GM18517 (cell line): ENCODE results near the gene INTS14.

ENCODE experiments used
- ATAC-seq: cut with Tn5 transposase; IDR thresholded peaks from one replicate; pipeline ENCODE4 v1.9.1; 2021; ENCODE audit warnings: mild to moderate bottlenecking, moderate library complexity; ENCODE audit not compliant: unreplicated experiment

INTS14 gene

DNA sequence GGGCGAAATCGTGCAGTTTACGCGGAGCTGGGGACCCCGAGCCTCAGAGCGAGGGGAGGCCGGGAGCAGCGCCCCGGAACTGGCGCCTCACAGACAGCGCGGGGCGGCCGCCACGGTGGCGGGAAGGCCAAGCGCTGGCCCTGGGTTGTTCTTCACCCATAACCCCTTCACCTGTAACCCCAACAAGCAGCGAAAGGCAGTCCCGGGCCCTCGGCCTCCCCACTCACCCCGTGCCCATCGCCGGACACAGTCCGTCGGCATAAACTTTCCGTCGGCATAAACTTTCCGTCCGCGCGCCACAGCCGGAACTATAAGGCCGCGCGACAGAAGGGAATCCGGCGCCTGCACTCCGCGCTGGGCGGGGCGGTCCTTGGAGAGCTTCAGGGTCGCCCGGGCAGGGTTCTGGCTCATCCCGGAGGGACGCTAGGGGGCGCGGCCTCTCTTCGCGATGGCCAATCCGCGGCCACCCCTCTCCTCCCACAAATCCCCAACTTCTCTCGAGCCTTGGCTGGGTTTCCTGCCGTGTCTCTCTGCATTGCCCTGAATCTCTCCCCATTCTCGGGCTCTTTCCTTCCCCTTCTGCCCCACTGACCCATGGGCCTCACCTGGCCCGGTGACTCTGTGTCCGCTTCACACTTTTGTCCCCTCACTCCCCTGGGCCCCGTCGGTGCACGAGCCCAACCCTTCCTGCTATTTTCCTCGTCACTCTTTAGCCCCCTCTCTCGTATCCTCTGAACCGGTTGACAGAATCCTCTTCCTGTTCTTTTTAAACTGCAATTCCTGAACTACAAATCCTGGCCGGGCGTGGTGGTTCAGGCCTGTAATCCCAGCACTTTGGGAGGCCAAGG lies at the start of gene INTS14:
TSS of gene INTS14 (minus strand) at position 261 of the 848 bp plus-strand sequence. CDS start 3,751 bp downstream, outside the sequence.
- peak; percentile 94 for ATAC-seq

DNA sequence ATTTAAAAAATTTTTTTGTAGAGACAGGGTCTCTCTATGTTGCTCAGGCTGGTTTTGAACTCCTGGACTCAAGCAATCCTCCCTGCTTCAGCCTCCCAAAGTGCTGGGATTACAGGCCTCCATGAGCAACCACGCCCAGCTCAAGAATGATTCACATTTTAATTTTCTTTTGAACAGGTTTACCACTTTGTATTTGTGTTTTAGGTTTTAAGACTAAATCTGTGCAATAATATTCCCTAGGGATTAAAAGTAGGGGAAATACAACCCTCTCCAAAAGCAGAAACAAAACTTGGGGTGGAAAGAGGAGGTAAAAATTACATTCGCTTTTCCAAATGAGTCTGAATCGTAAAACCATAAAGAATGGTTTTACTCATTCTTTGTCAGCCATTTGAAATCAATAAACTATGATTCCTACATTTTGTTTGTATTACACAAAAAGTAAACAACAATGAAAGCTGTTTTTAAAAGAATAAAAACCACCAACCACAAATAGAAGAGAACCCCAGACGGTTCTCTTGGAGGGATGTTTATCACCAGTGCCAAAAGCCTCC lies 48.6 kb upstream of the INTS14 start:
- ATAC-seq = no peak

DNA sequence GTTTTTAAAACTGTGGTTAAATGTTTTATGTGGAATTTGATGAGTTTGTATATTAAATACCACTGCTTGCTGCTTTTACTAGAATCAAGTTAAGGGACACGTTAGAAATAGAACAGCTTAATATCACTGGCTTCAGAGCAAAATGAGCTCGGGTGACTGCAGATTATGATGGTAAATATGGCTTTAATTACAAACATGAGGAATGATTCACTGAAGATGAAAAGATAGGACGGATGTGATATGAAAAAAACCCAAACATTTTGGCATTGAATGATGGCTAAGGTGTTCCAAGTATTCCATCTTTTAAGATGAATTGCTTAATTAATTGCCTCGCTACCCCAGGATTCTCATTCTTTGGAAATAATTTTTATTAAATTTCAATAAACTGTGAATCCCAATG lies 44.5 kb upstream of the INTS14 start:
- ATAC-seq = no peak

DNA sequence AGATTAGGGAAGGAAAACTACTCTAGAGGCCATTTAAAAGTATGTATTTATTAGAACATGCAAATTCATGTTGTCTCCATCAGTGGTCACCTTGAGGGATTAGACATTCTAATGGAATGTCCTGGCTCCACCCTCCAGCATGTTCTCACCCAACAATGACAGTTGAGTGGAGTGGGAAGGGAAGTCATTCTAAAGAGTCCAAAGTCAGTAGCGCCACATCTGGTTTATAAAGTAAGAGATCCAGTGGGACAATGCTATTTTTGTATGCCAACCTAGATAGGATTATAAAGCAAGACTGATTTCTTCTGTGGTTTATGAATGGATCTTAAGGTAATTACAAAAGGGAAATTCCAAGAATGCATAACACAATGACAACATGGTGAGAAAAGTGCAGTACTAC lies 44.1 kb upstream of the INTS14 start:
- ATAC-seq = no peak

DNA sequence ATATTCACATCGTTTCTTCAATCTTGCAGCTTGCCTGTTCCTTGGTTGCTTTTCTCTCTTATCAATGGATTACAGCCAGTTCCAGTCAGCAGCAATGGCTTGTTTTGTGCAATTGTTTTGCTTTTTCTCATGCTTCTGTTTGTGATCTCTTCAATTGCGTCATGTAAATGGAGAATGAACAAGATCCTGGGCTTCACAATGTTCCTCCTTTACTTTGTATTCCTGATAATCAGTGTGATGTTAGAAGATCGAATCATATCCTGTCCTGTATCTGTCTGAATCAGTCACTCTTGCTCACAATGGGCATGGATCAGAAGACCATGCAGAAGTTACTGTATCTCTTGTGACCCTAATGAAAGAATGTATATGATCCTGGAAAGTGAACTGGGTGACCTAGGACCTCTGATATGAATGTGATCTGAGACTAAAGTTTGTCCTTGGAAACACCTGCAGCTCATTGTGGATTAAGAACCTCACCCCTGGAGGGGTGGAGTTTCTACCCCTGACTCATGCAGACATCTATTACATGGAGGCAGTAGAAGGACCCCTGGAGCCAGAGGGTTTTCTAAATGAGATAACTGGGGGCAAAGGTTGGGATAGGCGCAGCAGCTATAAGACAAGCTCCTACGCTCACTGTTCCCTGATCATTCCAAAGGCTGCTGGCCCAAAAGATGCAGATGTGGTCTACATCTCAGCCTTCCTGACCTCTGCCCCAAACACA lies 43.0 kb upstream of the INTS14 start:
- no peak for ATAC-seq

DNA sequence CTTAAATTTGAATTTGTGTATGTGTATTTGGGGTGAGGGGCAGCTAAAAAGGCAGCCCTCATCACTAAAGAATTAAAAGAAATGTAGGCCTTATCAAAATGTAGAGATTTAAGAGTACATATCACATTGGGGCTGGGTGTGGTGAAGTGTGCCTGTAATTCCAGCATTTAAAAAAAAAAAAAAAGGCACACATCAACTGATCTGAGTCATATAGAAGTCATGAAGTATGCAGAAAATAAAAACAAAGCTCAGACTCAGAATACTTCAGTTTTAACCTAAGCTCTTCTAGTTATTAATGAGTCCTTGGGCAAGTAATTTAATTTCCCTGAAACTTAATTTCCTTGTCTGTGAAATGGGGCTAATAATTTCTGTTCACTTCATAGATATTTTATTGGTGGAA lies 42.4 kb upstream of the INTS14 start:
- no peak for ATAC-seq

DNA sequence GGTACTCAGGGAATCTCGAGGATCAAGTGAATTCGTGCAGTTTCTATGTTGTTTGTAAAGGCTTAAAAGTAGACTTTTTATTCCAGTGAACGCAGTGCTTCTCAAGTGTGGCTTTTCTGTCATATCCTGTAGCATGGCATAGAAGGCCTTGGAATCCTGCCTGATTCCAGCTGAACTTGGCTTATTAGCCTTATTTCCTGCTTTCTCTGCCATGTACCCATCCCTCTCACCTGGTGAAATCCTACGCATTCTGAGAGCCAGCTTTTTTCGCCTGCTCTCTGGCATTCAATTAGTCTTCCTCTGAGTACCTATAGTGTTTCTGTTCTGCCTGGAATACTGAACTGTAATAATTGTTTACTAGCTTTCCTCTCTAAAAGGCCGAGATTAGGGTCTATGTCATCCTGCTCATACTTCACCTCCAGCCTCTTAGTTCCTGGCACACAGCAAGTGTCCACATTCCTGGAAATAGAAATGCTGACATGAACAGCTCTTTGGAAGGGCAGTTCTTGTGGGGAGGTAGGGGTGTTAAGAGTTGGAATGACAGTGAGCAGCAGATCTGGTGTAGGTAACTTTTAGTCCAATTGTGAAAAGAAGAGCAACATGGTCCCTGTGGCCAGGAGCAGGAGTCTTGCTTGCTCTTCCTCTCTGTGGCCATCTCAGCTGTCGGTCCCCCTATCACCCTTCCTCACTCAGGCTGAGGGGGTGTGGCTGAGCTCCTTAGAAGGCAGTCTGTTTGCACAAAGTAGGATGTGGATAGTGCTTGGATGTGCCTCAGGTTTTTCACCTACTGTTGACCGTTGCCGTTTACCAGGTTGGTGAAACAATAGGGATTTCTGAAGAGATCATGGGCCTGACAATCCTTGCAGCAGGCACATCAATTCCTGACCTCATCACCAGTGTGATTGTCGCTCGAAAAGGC lies 41.2 kb upstream of the INTS14 start:
- ATAC-seq = no peak

DNA sequence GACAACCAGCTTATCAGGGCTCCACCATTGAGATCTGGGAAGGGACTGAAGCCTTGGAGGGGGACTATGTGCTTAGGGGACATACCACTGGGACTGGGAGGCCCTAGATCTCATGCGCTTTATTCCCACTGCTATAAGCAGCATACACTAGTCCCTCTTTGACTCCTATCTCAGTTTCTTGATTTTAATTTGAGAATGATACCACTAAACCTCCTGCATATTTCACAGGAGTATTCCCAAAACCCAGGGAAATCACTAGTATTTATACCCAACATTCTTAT lies 40.1 kb upstream of the INTS14 start:
- no peak for ATAC-seq

DNA sequence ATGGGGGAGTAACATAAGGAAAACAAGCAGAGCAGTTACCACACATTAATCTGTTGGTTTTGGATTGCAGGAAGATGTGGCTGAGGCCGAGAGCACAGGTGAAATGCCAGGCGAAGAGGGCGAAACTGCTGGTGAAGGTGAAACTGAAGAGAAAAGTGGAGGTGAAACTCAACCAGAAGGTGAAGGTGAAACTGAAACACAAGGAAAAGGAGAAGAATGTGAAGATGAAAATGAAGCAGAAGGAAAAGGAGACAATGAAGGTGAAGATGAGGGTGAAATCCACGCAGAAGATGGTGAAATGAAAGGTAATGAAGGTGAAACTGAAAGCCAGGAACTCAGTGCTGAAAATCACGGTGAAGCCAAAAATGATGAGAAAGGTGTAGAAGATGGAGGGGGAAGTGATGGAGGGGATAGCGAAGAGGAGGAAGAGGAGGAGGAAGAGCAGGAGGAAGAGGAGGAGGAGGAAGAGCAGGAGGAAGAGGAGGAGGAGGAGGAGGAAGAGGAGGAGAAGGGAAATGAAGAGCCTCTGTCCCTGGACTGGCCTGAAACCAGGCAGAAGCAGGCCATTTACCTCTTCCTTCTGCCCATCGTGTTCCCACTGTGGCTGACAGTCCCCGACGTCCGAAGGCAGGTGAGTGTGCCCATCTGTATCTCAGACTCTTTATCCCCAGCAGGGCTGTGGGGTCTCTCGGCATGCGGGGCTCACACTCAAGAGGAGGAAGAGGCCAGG lies 39.5 kb upstream of the INTS14 start:
- ATAC-seq = no peak

DNA sequence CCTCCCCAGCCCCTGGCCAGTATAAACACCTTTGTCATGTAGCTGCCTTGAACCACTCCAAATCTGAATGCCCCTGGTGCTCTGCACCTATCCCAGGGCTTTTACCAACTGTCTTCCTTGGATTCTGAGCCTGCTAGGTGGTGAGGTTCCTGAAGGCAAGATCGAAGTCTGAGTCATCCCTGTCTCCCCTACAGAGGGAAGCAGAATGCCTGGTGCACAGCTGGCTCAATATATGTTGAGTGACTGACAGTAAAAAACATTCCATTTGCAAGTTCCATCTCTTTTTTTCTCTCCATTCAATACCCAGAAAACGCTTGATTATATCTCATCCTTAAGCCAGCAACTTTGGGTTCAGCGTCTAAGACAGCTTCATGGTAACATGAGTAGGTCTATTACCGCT lies 35.6 kb upstream of the INTS14 start:
- no peak for ATAC-seq

DNA sequence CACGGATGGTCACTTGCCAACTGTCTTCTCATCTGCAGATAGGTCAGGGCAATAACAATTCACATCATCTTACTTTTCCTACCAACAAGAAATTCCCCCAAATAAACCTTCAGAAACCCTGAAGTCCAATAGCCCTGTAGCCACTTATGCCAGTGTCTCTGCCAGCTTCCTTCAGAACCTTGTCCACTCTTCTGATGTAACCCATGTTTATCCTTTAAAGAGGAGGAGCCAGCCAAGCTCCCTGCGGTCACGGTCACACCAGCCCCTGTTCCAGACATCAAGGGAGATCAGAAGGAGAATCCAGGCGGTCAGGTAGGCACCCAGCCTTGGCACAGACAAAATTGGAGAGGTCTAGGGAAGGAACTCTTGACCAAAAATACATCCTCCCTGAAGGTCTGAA lies 34.5 kb upstream of the INTS14 start:
- no peak for ATAC-seq

DNA sequence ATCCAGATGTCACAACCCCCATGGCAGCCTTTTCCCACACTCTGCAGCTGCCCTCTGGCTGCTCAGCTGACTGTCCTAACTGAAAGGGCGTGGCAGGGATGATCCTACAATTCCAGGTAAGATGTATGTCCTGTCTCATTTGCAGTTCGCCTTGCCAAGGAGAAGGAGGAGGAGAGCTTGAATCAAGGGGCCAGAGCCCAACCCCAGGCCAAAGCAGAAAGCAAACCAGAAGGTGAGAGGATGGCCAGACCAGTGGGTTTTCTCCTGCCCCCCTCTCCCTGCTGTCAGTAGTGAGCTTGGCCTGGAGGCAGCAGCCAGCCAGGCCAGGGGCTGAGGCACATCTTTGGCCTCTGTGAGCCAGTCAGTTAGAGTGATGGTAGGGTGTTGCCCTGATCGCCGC lies 33.4 kb upstream of the INTS14 start:
- ATAC-seq = no peak

DNA sequence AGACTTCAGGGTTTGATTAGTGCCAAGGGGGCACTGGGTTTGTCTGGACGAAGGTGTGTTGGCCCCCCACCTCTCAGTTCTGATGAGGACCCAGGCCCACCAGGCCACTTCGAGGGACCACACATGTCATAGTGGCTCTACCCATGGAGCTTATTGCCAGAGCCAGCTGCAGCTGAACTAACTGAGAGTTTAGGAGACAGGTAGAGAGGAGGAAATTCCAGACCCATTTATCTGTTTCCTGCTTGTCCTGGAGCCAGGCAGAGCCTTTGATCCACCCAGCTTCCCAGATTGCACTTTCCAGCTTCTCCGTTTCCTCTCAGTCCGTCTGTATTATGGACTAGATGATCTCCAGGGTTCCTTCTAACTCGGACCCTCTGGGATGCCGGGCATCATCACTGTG lies 31.7 kb upstream of the INTS14 start:
- no peak for ATAC-seq

DNA sequence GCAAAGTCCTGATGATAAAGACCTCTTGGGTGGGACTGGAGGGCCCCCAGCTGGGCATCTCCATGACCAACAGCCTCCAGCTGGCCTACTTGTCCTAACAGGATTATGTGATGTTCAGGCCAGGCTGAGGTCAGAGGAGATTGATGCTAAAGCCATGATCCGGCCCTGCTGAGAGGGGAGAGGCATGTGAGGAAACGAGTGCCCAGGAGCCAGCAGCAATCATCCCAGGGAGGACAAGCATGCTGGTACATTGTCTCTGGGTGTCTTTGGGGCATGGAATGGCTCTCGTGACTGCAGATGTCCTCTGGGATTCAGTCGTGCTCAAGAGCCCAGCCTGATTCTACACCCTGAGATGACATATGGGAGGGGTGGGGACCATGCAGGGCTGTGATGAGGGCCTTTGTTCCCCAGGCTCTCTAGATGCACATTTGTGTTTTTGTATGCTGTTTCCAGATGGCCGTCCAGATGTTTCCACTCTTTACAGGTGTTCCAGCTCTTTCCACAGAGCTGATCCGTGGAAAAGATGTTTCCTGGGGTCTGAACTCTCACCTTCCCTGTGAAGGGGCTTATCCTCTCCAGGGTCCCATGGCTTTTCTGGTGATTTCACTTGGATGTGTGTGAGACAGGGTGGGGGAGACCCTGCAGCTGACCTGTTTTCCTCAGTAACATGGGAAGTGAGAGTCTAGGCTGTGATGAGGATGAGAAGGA lies 31.0 kb upstream of the INTS14 start:
- no peak for ATAC-seq

DNA sequence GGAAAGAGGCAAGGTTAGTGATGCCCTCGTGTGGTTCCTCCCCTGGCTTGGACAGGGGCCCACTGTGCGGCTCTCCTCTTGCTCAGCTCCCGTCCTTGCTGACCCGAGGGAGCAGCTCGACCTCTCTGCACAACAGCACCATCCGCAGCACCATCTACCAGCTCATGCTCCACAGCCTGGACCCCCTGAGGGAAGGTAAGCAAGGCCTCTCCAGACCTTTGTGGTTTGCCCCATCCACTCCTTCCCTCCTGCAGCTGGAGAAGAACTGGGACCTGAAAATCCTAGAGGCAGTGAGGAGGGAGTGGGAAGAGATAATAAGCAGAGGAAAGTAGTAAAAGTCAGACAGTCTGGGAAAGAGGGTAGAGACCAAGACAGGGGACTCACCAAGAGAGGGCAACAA lies 28.6 kb upstream of the INTS14 start:
- ATAC-seq = no peak

DNA sequence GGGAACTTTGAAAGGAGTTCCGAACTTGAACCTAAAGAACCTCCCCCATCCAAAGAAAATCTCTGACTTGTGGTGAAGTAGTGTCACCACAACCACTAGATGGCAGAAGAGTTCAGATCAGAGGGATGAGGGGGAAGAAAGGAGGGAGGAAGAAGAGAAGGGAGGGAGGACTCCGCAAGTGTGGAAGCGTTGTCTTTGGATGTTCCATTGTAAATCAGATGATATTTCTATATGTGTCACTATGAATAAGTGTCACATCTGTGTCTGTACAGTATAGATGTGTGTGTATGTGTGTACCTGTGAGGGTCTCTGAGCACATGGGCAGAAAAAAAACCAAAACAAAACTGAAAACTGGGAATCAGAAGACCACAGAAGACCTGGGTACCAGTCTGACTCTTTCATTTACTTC lies 27.8 kb upstream of the INTS14 start:
- no peak for ATAC-seq

DNA sequence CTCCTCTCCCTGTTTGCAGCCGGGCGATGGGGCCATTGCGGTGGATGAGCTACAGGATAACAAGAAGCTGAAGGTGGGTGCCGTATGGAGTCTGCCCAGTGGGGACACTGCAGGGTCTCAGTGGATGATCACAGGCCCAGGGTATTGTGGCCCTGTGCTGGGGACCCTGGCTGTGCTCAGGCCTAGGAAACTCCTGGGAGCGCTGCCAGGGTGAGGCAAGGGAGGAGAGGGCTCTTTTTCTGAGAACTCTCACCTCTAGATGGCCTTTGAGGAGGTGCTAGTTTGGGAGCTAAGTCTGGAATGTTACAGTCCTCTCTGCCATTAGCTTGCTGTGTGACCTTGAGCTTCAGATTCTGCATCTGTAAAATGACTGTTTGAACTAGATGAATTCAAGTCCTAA lies 27.2 kb upstream of the INTS14 start:
- no peak for ATAC-seq

DNA sequence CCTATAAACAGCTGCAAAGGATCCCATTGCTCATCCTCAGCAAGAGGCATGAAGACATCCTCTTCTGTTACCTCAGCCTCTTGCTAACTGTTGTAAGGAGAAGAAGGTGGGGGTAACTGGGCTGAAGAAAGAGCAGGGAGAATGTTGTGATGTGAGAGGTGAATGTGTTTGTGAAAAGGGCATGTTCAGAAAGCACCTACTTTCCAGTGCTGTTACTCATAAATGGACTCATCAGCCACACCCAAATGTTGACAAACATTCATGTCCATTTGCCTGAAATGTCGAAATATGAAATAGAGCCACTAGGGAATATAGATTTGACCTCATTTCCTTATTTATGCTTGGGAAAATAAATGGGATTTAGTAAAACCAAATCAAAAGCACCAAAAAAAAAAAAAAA lies 23.4 kb upstream of the INTS14 start:
- no peak for ATAC-seq

DNA sequence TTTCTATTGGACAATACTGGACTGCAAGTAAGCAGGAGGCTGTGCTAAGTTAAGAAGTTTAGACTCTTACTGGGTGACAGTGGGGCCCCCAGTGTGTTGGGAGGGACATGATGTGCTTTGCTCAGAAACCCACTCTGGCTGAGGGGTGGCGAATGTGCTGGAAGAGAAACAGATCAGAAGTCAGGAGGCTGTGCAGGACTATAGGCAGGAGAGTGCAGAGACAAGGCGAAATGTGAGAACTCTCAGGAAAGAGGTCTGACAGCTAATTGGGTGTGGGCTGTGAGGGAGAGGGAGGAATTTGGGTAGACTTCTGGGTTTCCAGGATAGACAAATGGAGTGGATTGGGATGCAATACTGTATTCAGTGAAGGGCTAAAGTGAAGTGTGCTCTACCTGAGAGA lies 22.8 kb upstream of the INTS14 start:
- ATAC-seq = no peak

DNA sequence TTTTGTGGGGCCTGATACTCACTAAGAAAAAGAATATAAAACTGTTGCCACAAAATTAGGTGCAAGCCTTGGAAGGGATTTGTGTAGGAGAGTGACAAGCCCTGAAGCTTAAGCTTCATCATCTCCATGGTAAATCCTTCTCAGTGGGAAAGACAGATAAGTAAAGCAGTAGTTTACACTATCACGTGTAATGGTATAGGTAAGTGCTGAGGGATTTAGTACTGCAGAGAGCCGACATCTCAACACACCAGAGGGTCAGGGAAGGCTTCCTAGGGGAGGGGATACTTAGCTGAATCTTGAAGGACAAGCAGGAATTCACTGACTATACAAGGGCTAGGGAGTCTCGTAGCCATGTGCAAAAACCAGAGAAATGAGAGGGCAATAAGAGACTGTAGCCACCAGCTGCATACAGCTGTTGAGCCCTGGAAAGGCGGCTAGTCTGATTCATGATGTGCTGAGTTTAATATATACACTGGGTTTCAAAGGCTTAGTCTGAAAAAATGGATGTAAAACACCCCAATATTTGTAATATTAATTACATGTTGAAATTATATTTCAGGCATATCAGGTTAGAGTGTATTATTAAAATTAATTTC lies 21.9 kb upstream of the INTS14 start:
- no peak for ATAC-seq
